ENCODE data around the gene UBQLNL.

UBQLNL gene

DNA sequence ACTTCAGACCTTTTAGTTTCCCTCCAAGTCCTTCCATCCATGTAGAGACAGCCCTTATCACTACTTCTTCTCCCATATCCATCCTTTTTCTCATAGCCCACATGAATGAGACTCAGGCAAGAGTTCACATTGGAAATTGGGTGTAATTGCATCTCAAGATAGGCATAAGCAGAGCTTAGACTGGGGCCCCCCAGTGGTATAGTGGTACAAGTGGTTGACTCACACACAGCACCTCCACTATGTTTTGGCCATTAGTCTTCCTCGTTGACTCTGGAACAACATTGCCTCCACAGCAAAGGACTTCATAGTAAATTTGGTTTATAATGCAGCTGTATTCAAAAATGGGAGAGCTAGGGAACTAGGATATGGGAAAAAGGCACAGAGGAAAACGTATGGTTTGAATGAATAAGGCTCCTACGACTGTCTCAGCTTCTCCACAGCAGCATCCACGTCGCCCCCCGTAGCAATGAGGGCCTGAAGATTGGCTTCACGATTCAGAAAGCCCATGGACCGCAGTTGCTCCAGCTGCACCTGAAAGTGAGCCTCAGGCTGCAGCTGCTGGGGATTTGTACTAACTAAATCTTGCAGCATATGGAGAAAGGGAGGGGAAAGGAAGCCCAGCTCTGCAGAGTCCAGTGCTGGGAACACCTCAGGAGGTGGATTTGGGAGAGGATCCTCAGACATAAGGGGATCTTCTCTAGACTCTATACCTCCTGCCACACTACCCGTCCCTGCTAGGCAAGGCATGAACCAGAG lies 9.1 kb downstream of the UBQLNL start:
- Histone ChIP-seq H3K9ac (ENCODE audit: low read length) (no peak overlapping the region), H3K4me3 (ENCODE audit: low read length) (no peak overlapping the region), H3K36me3 (ENCODE audit: control insufficient read depth, insufficient read depth, low read length, severe bottlenecking) (no peaks in the 10 kb centered on the region), H3K27me3 (replicated peaks; ENCODE audit: control insufficient read depth, insufficient read depth, low read length) (peaks cover 5% of the 10 kb centered on the region), H3K4me1 (ENCODE audit: control insufficient read depth, insufficient read depth, low read length) (no peaks in the 10 kb centered on the region), H3K9me3 (ENCODE audit: control insufficient read depth, low read length) (no peaks in the 10 kb centered on the region)
- no peak for DNase-seq (ENCODE audit: low read depth)

GRCh38 chr11:5505363-5506048 lies 11.0 kb downstream of the UBQLNL start:
- Histone ChIP-seq H3K36me3 (ENCODE audit: control insufficient read depth, insufficient read depth, low read length, severe bottlenecking) (no peaks in the 10 kb centered on the region), H3K27me3 (replicated peaks; ENCODE audit: control insufficient read depth, insufficient read depth, low read length) (peaks cover 5% of the 10 kb centered on the region), H3K4me1 (ENCODE audit: control insufficient read depth, insufficient read depth, low read length) (no peaks in the 10 kb centered on the region), H3K9ac (ENCODE audit: low read length) (no peak overlapping the region), H3K9me3 (ENCODE audit: control insufficient read depth, low read length) (no peaks in the 10 kb centered on the region), H3K4me3 (ENCODE audit: low read length) (no peak overlapping the region)
- no peak for DNase-seq (ENCODE audit: low read depth)

DNA sequence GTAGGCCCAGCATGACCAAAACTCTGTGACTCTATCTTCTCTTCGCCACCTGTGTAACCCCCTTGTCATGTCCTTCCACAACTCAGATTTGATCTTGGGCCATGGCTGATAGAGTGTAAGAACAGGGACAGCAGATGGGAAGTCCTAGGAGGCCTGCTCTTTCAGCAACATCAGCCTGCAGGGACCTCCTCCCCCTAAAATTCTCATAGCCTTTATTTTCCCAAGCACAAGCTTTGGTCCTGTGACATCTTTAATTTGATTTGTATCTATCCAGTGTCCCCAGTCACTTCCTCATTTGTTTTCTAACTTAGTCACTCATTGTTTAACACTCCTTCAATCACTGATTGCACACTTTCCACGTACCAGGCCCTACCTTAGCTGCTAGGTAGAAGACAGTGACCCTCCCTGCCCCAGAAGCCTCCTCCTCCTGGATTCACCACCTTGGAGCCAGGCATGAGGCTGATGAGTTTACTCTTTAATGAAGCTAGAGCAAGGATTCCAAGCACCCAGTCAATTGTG lies 12.0 kb downstream of the UBQLNL start:
- DNase-seq (ENCODE audit: low read depth) = no peak
- Histone ChIP-seq H3K36me3 (ENCODE audit: control insufficient read depth, insufficient read depth, low read length, severe bottlenecking) (no peaks in the 10 kb centered on the region), H3K9ac (ENCODE audit: low read length) (no peak overlapping the region), H3K4me1 (ENCODE audit: control insufficient read depth, insufficient read depth, low read length) (no peaks in the 10 kb centered on the region), H3K27me3 (replicated peaks; ENCODE audit: control insufficient read depth, insufficient read depth, low read length) (peaks cover 5% of the 10 kb centered on the region), H3K4me3 (ENCODE audit: low read length) (no peak overlapping the region), H3K9me3 (ENCODE audit: control insufficient read depth, low read length) (no peaks in the 10 kb centered on the region)

DNA sequence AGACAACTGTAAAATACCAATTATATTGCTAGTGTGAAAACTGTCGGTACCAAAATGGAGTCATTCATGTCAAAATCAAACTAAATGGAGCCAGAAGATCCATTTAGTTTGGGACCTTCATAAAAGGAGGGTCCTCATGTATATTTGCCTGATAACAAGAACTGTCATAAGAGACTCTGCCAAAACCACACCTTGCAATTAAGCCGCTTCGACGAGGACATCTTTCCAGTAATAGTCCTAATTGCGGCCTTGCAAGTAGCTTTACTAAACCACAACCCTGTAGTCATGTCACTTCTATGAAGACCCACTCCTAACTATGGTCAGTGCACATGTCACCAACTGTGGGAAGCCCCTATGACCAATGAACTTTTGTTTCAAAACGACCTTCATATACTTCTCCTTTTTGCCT lies 16.1 kb downstream of the UBQLNL start:
- H3K9me3 ChIP-seq (ENCODE audit: control insufficient read depth, low read length) = no peaks in the 10 kb centered on the region
- H3K4me3 ChIP-seq (ENCODE audit: low read length) = no peak overlapping the region
- no peak overlapping the region for H3K9ac ChIP-seq (ENCODE audit: low read length)
- H3K4me1 ChIP-seq (ENCODE audit: control insufficient read depth, insufficient read depth, low read length) = no peaks in the 10 kb centered on the region
- DNase-seq (ENCODE audit: low read depth) = no peak
- no peaks in the 10 kb centered on the region for H3K27me3 ChIP-seq (replicated peaks; ENCODE audit: control insufficient read depth, insufficient read depth, low read length)
- H3K36me3 ChIP-seq (ENCODE audit: control insufficient read depth, insufficient read depth, low read length, severe bottlenecking) = no peaks in the 10 kb centered on the region

GRCh38 chr11:5499671-5500070 lies 16.8 kb downstream of the UBQLNL start:
- Histone ChIP-seq H3K27me3 (replicated peaks; ENCODE audit: control insufficient read depth, insufficient read depth, low read length) (no peaks in the 10 kb centered on the region), H3K9me3 (ENCODE audit: control insufficient read depth, low read length) (no peaks in the 10 kb centered on the region), H3K4me1 (ENCODE audit: control insufficient read depth, insufficient read depth, low read length) (no peaks in the 10 kb centered on the region), H3K4me3 (ENCODE audit: low read length) (no peak overlapping the region), H3K36me3 (ENCODE audit: control insufficient read depth, insufficient read depth, low read length, severe bottlenecking) (no peaks in the 10 kb centered on the region), H3K9ac (ENCODE audit: low read length) (no peak overlapping the region)
- DNase-seq (ENCODE audit: low read depth) = no peak

- no peaks in the 10 kb centered on the region for H3K27me3 ChIP-seq (replicated peaks; ENCODE audit: control insufficient read depth, insufficient read depth, low read length)
- H3K4me1 ChIP-seq (ENCODE audit: control insufficient read depth, insufficient read depth, low read length) = no peaks in the 10 kb centered on the region
- no peak for DNase-seq (ENCODE audit: low read depth)
- H3K9me3 ChIP-seq (ENCODE audit: control insufficient read depth, low read length) = no peaks in the 10 kb centered on the region
- no peak overlapping the region for H3K9ac ChIP-seq (ENCODE audit: low read length)
- no peak overlapping the region for H3K4me3 ChIP-seq (ENCODE audit: low read length)
- no peaks in the 10 kb centered on the region for H3K36me3 ChIP-seq (ENCODE audit: control insufficient read depth, insufficient read depth, low read length, severe bottlenecking)
Measured at GRCh38 chr11:5489576-5490357, 26.7 kb downstream of the UBQLNL start.

DNA sequence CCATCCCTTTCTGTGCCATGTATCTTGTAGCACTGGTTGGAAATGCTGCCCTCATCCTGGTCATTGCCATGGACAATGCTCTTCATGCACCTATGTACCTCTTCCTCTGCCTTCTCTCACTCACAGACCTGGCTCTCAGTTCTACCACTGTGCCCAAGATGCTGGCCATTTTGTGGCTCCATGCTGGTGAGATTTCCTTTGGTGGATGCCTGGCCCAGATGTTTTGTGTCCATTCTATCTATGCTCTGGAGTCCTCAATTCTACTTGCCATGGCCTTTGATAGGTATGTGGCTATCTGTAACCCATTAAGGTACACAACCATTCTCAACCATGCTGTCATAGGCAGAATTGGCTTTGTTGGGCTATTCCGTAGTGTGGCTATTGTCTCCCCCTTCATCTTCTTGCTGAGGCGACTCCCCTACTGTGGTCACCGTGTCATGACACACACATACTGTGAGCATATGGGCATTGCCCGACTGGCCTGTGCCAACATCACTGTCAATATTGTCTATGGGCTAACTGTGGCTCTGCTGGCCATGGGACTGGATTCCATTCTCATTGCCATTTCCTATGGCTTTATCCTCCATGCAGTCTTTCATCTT lies 27.6 kb downstream of the UBQLNL start:
- Histone ChIP-seq H3K36me3 (ENCODE audit: control insufficient read depth, insufficient read depth, low read length, severe bottlenecking) (no peaks in the 10 kb centered on the region), H3K9ac (ENCODE audit: low read length) (no peak overlapping the region), H3K27me3 (replicated peaks; ENCODE audit: control insufficient read depth, insufficient read depth, low read length) (no peaks in the 10 kb centered on the region), H3K4me1 (ENCODE audit: control insufficient read depth, insufficient read depth, low read length) (no peaks in the 10 kb centered on the region), H3K4me3 (ENCODE audit: low read length) (no peak overlapping the region), H3K9me3 (ENCODE audit: control insufficient read depth, low read length) (no peaks in the 10 kb centered on the region)
- no peak for DNase-seq (ENCODE audit: low read depth)

DNA sequence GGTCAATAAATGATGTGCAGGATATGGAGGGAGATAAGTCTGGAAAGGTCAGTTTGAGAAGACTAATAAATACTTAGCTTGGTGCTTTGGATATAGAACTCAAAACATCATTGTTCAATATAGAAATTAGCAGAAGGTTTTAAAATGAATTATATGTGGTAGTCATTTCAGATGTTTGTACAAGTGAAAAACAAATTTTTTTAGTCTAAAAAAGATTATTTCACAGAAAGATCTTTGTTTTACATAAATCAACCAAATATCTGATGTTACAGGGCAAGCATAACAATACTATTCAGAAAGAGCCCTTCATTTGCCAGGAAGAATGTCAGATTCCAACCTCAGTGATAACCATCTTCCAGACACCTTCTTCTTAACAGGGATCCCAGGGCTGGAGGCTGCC lies 28.1 kb downstream of the UBQLNL start, which contains the start of gene OR52D1:
Gene OR52D1, plus strand, starts transcription at position 301 of the 400 bp plus-strand sequence. Its CDS starts 22 bp downstream, at position 323.
- no peaks in the 10 kb centered on the region for H3K36me3 ChIP-seq (ENCODE audit: control insufficient read depth, insufficient read depth, low read length, severe bottlenecking)
- H3K27me3 ChIP-seq (replicated peaks; ENCODE audit: control insufficient read depth, insufficient read depth, low read length) = no peaks in the 10 kb centered on the region
- no peak for DNase-seq (ENCODE audit: low read depth)
- H3K4me1 ChIP-seq (ENCODE audit: control insufficient read depth, insufficient read depth, low read length) = no peaks in the 10 kb centered on the region
- H3K4me3 ChIP-seq (ENCODE audit: low read length) = no peak within 1 kb of the TSS
- no peak within 1 kb of the TSS for H3K9ac ChIP-seq (ENCODE audit: low read length)
- no peaks in the 10 kb centered on the region for H3K9me3 ChIP-seq (ENCODE audit: control insufficient read depth, low read length)

GRCh38 chr11:5486421-5486820 lies 30.1 kb downstream of the UBQLNL start:
- H3K27me3 ChIP-seq (replicated peaks; ENCODE audit: control insufficient read depth, insufficient read depth, low read length) = no peaks in the 10 kb centered on the region

GRCh38 chr11:5486003-5486402 lies 30.5 kb downstream of the UBQLNL start:
- Histone ChIP-seq H3K4me3 (ENCODE audit: low read length) (no peak overlapping the region), H3K9ac (ENCODE audit: low read length) (no peak overlapping the region), H3K9me3 (ENCODE audit: control insufficient read depth, low read length) (no peaks in the 10 kb centered on the region), H3K4me1 (ENCODE audit: control insufficient read depth, insufficient read depth, low read length) (no peaks in the 10 kb centered on the region), H3K27me3 (replicated peaks; ENCODE audit: control insufficient read depth, insufficient read depth, low read length) (no peaks in the 10 kb centered on the region), H3K36me3 (ENCODE audit: control insufficient read depth, insufficient read depth, low read length, severe bottlenecking) (no peaks in the 10 kb centered on the region)
- DNase-seq (ENCODE audit: low read depth) = no peak

More at GRCh38 chr11:5486421-5486820, 30.1 kb downstream of the UBQLNL start:
- Histone ChIP-seq H3K4me3 (ENCODE audit: low read length) (no peak overlapping the region), H3K36me3 (ENCODE audit: control insufficient read depth, insufficient read depth, low read length, severe bottlenecking) (no peaks in the 10 kb centered on the region), H3K9me3 (ENCODE audit: control insufficient read depth, low read length) (no peaks in the 10 kb centered on the region), H3K9ac (ENCODE audit: low read length) (no peak overlapping the region), H3K4me1 (ENCODE audit: control insufficient read depth, insufficient read depth, low read length) (no peaks in the 10 kb centered on the region)
- DNase-seq (ENCODE audit: low read depth) = no peak
